Liver (tissue), 3 donors: ENCODE measurements around the gene THSD4.

Source experiments
- TAF1 ChIP-seq: conservative IDR thresholded peaks from 2 replicates; pipeline ENCODE4 v1.6.1; 2016; ENCODE audit warnings: antibody characterized with exemption, mild to moderate bottlenecking
- TF ChIP-seq, protein P1 (sequence below): IDR thresholded peaks from 2 replicates; pipeline ENCODE4 v1.6.1; 2016; ENCODE audit warnings: antibody characterized with exemption, mild to moderate bottlenecking
- TF ChIP-seq, protein P2 (sequence below): fragments of 150-350 bp; IDR thresholded peaks from 2 replicates; pipeline ENCODE4 v1.5.1; 2017; ENCODE audit warnings: improper control_type of control experiment, low read depth, low read length; ENCODE audit not compliant: missing input control
- donor health status: healthy.
- donor health status: healthy.

DNA sequence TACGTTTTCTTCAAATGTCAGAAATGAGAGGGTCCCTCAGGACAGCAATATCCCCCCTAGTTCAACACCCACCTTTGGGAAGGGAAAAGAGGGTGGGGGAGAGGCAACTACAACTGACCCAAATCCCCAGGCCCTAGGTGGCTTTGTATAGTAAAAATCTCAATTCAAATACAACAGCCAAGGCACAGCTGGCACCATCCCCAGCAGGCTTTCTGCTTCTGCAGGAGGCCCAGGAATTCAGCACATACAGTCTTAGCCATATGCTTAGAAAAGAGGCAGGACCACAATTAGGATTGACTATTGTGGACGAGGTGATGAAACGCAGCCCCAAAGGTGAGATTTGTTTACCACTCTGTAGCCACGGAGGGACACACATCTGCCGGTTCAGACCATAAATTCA, 710.9 kb downstream of the THSD4 start:
- TF ChIP-seq TAF1 = no peak
- TF ChIP-seq, protein P1, sequence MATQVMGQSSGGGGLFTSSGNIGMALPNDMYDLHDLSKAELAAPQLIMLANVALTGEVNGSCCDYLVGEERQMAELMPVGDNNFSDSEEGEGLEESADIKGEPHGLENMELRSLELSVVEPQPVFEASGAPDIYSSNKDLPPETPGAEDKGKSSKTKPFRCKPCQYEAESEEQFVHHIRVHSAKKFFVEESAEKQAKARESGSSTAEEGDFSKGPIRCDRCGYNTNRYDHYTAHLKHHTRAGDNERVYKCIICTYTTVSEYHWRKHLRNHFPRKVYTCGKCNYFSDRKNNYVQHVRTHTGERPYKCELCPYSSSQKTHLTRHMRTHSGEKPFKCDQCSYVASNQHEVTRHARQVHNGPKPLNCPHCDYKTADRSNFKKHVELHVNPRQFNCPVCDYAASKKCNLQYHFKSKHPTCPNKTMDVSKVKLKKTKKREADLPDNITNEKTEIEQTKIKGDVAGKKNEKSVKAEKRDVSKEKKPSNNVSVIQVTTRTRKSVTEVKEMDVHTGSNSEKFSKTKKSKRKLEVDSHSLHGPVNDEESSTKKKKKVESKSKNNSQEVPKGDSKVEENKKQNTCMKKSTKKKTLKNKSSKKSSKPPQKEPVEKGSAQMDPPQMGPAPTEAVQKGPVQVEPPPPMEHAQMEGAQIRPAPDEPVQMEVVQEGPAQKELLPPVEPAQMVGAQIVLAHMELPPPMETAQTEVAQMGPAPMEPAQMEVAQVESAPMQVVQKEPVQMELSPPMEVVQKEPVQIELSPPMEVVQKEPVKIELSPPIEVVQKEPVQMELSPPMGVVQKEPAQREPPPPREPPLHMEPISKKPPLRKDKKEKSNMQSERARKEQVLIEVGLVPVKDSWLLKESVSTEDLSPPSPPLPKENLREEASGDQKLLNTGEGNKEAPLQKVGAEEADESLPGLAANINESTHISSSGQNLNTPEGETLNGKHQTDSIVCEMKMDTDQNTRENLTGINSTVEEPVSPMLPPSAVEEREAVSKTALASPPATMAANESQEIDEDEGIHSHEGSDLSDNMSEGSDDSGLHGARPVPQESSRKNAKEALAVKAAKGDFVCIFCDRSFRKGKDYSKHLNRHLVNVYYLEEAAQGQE = no peak
- TF ChIP-seq, protein P2, sequence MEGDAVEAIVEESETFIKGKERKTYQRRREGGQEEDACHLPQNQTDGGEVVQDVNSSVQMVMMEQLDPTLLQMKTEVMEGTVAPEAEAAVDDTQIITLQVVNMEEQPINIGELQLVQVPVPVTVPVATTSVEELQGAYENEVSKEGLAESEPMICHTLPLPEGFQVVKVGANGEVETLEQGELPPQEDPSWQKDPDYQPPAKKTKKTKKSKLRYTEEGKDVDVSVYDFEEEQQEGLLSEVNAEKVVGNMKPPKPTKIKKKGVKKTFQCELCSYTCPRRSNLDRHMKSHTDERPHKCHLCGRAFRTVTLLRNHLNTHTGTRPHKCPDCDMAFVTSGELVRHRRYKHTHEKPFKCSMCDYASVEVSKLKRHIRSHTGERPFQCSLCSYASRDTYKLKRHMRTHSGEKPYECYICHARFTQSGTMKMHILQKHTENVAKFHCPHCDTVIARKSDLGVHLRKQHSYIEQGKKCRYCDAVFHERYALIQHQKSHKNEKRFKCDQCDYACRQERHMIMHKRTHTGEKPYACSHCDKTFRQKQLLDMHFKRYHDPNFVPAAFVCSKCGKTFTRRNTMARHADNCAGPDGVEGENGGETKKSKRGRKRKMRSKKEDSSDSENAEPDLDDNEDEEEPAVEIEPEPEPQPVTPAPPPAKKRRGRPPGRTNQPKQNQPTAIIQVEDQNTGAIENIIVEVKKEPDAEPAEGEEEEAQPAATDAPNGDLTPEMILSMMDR = no peak
